Thyroid gland (tissue), 4 donors: ENCODE data around the gene PNLIPRP3.

Experiments
- CTCF ChIP-seq, 6 experiments: fragments of 200-600 bp in 3 of 6; fragments of 450-650 bp in 3 of 6; sonication (generic) in 3 of 6; IDR thresholded peaks; one replicate each; pipeline ENCODE4 v1.5.1; 2016 to 2019; ENCODE audit warnings: antibody characterized with exemption in 6 of 6, mild to moderate bottlenecking in 2 of 6, inconsistent platforms in 1 of 6, moderate library complexity in 1 of 6
- POLR2A ChIP-seq, 2 donors: fragments of 450-650 bp; IDR thresholded peaks; one replicate each; pipeline ENCODE4 v1.6.1; 2017; ENCODE audit warnings: antibody characterized with exemption in 2 of 2, mild to moderate bottlenecking in 2 of 2, moderate library complexity in 1 of 2

- TF ChIP-seq CTCF (IDR thresholded peaks at IDR 0.05) (no peak), POLR2A (IDR thresholded peaks at IDR 0.05) (no peak)
Measured at GRCh38 chr10:116402858-116403257, 24.8 kb upstream of the PNLIPRP3 start.
